Epithelial cell of proximal tubule (primary cell): ENCODE results near the gene MRPL14. TPM values are rescaled to one million over a fixed set of nuclear protein-coding genes. Genes with fewer than 3 reads are reported as not detected.
"Not testable (repeated sequence)": the region's sequence is repeated elsewhere in the genome, so short reads cannot be mapped to it uniquely, and the experiment has no call there.

Experiments used
- DNase-seq: peaks from one replicate; pipeline ENCODE4 v3.0.0-alpha.2; 2011; ENCODE audit warnings: low read depth
- H3K4me3 ChIP-seq: 2 replicates; pipeline ENCODE4 v1.5.1; 2011; ENCODE audit warnings: low read depth, mild to moderate bottlenecking, low read length
- CTCF ChIP-seq: conservative IDR thresholded peaks from 2 replicates; pipeline ENCODE4 v1.5.1; 2012; ENCODE audit warnings: low read depth, mild to moderate bottlenecking, low read length
- total RNA-seq: library from RNA; depleted of rRNA; stranded (reverse); fragments of >200 nt; gene quantifications from 2 replicates; pipeline ENCODE4 v1.2.3, GENCODE V29; 2015

MRPL14 gene
- total RNA-seq, 1 donor from 2014 or later, result 95.5 TPM

- no peak for TF ChIP-seq CTCF
- no peak for DNase-seq
- no peak overlapping the region for H3K4me3 ChIP-seq
Observed at GRCh38 chr6:44101832-44102231, 25.4 kb downstream of the MRPL14 start.

- DNase-seq, result no peak
- H3K4me3 ChIP-seq, result no peak overlapping the region
- peak; percentile 83 for TF ChIP-seq CTCF
Observed at GRCh38 chr6:44100088-44100550, 27.1 kb downstream of the MRPL14 start.

- DNase-seq, result no peak
- H3K4me3 ChIP-seq, result no peak overlapping the region
- no peak for TF ChIP-seq CTCF
Observed at GRCh38 chr6:44099192-44099591, 28.1 kb downstream of the MRPL14 start.

- DNase-seq, result no peak
- TF ChIP-seq CTCF, result no peak
- H3K4me3 ChIP-seq, result no peak overlapping the region
Observed at GRCh38 chr6:44097782-44098317, 29.4 kb downstream of the MRPL14 start.

- H3K4me3 ChIP-seq, result no peak overlapping the region
- peak; percentile 83 for TF ChIP-seq CTCF
- DNase-seq, result no peak
Observed at GRCh38 chr6:44096612-44097011, 30.6 kb downstream of the MRPL14 start.

GRCh38 chr6:44095243-44095623 lies 32.0 kb downstream of the MRPL14 start:
- not testable (repeated sequence) for H3K4me3 ChIP-seq, DNase-seq

- DNase-seq, result no peak
- TF ChIP-seq CTCF, result no peak
- H3K4me3 ChIP-seq, result no peak overlapping the region
Observed at GRCh38 chr6:44094403-44095242, 32.6 kb downstream of the MRPL14 start.
